Measurements from ENCODE around the gene ABL1.

ABL1 gene

DNA sequence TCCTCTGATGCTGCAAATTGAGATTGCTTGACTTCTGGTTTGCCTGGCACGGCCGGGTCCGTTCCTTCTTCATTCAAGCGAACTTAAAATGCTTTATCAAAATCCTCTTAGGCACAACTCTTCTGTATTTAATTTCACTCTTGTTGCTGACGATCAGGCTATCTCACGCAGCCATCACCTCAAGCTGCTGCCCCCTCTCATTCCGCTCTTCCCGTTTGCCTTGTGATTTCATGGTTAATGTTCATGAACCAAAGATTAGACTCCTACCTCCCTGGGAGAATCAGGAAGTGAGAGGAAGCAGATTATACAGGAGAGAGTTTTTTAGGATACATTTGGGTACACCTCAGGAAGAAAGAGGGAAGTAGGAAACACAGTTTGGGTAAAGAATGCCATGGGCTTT is 38.9 kb downstream of the ABL1 start:
- no peak for DNase-seq (ENCODE audit: low read depth)
- TF ChIP-seq, protein P1, sequence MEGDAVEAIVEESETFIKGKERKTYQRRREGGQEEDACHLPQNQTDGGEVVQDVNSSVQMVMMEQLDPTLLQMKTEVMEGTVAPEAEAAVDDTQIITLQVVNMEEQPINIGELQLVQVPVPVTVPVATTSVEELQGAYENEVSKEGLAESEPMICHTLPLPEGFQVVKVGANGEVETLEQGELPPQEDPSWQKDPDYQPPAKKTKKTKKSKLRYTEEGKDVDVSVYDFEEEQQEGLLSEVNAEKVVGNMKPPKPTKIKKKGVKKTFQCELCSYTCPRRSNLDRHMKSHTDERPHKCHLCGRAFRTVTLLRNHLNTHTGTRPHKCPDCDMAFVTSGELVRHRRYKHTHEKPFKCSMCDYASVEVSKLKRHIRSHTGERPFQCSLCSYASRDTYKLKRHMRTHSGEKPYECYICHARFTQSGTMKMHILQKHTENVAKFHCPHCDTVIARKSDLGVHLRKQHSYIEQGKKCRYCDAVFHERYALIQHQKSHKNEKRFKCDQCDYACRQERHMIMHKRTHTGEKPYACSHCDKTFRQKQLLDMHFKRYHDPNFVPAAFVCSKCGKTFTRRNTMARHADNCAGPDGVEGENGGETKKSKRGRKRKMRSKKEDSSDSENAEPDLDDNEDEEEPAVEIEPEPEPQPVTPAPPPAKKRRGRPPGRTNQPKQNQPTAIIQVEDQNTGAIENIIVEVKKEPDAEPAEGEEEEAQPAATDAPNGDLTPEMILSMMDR (IDR thresholded peaks at IDR 0.05; ENCODE audit: control insufficient read depth, extremely low read depth, insufficient read depth), result no peak

DNA sequence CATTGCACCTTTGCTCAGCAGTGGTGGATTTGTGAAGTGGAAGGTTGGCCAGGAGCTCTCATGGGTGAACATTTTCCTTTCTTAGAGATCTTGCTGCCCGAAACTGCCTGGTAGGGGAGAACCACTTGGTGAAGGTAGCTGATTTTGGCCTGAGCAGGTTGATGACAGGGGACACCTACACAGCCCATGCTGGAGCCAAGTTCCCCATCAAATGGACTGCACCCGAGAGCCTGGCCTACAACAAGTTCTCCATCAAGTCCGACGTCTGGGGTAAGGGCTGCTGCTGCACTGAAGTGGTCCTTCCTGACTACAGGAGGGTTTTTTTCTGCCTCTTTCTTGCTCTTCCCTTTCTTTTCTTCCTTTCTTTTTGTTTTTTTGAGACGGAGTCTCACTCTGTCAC is 39.7 kb downstream of the ABL1 start:
- no peak overlapping the region for H3K4me3 ChIP-seq (ENCODE audit: low read depth, low read length)
- TF ChIP-seq, protein P1 (IDR thresholded peaks at IDR 0.05; ENCODE audit: control insufficient read depth, extremely low read depth, insufficient read depth), result no peak
- DNase-seq (ENCODE audit: low read depth), result no peak

More for the DNA sequence above, 38.9 kb downstream of the ABL1 start:
- no peak overlapping the region for H3K4me3 ChIP-seq (ENCODE audit: low read depth, low read length)

GRCh38 chr9:130877300-130877699 is 42.2 kb downstream of the ABL1 start:
- no peak for DNase-seq (ENCODE audit: low read depth)
- TF ChIP-seq, protein P1 (IDR thresholded peaks at IDR 0.05; ENCODE audit: control insufficient read depth, extremely low read depth, insufficient read depth), result no peak
- no peak overlapping the region for H3K4me3 ChIP-seq (ENCODE audit: low read depth, low read length)

- no peak overlapping the region for H3K4me3 ChIP-seq (ENCODE audit: low read depth, low read length)
- no peak for DNase-seq (ENCODE audit: low read depth)
- TF ChIP-seq, protein P1 (IDR thresholded peaks at IDR 0.05; ENCODE audit: control insufficient read depth, extremely low read depth, insufficient read depth), result no peak
Observed at GRCh38 chr9:130878295-130878694, 43.2 kb downstream of the ABL1 start.

DNA sequence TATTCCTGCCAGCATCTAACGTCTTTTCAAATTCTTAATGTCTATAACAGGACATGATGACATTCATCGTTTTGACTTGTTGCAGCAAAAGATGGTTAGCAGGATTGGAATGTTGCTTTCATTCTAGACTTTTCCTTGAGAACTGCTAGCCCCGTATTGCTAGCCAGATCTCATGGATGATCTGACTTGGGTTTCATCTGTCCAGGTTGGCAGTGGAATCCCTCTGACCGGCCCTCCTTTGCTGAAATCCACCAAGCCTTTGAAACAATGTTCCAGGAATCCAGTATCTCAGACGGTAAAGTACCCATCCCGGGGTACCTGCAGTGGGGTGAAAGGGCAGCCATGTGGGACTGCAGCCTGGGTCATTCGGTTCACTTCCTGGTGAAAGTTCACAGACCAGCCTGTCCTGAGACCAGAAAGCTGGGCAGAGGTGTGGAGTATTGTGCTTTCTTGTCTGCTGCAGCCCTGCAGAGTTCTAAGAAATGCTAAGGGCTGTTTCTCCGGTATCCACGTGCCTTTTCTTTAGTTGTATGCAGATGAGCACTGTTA is 44.9 kb downstream of the ABL1 start:
- H3K4me3 ChIP-seq (ENCODE audit: low read depth, low read length), result no peak overlapping the region
- no peak for DNase-seq (ENCODE audit: low read depth)
- TF ChIP-seq, protein P1 (IDR thresholded peaks at IDR 0.05; ENCODE audit: control insufficient read depth, extremely low read depth, insufficient read depth), result no peak

- TF ChIP-seq, protein P1 (IDR thresholded peaks at IDR 0.05; ENCODE audit: control insufficient read depth, extremely low read depth, insufficient read depth), result no peak
- no peak overlapping the region for H3K4me3 ChIP-seq (ENCODE audit: low read depth, low read length)
- DNase-seq (ENCODE audit: low read depth), result no peak
Observed at GRCh38 chr9:130880599-130881220, 45.7 kb downstream of the ABL1 start.

DNA sequence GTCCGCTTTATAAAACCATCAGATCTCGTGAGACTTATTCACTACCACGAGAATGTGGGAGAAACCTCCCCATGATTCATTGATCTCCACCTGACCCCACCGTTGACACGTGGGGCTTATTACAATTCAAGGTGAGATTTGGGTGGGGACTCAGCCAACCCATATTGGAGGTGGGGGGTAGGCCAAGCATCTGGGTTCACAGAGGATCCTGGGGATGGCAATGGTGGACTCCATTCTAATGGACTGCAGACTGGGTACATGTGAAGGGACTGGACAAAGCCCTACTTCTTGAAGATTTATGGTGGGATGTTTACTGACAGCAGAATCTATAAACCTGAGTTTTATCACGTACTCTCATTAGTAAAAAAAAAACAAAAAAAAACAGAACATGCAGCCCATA is 46.5 kb downstream of the ABL1 start:
- no peak overlapping the region for H3K4me3 ChIP-seq (ENCODE audit: low read depth, low read length)
- no peak for DNase-seq (ENCODE audit: low read depth)
- TF ChIP-seq, protein P1 (IDR thresholded peaks at IDR 0.05; ENCODE audit: control insufficient read depth, extremely low read depth, insufficient read depth), result no peak
